Neural crest cell (in vitro differentiated cells): ENCODE results near the gene DYNLT5. TPM values are rescaled to one million over a fixed set of nuclear protein-coding genes. Genes with fewer than 3 reads are reported as not detected.
"Not testable (repeated sequence)": the region's sequence is repeated elsewhere in the genome, so short reads cannot be mapped to it uniquely, and the experiment has no call there.

Experiments used
- DNase-seq: peaks from one replicate; pipeline ENCODE4 v3.0.0; 2021; ENCODE audit warnings: low read depth, mixed read lengths, low spot score
- H3K27ac Mint-ChIP-seq: one replicate; pipeline ENCODE4 v1.8.0; 2021; ENCODE audit warnings: mild to moderate bottlenecking, mixed read lengths; ENCODE audit not compliant: unreplicated experiment
- H3K27me3 Mint-ChIP-seq: 2 replicates; pipeline ENCODE4 v1.8.0; 2021; ENCODE audit warnings: low read depth, mild to moderate bottlenecking, mixed read lengths
- H3K36me3 Mint-ChIP-seq: 2 replicates; pipeline ENCODE4 v1.8.0; 2021; ENCODE audit warnings: low read depth, mild to moderate bottlenecking, mixed read lengths
- H3K4me1 Mint-ChIP-seq: 2 replicates; pipeline ENCODE4 v1.8.0; 2021; ENCODE audit warnings: mixed read lengths
- H3K4me3 Mint-ChIP-seq: one replicate; pipeline ENCODE4 v1.8.0; 2021; ENCODE audit warnings: mild to moderate bottlenecking, mixed read lengths
- H3K9me3 Mint-ChIP-seq: 2 replicates; pipeline ENCODE4 v1.8.0; 2021; ENCODE audit warnings: mixed read lengths
- total RNA-seq: library from RNA; stranded (reverse); gene quantifications from 2 replicates; pipeline ENCODE4 v1.2.1, GENCODE V29; 2021
- TF ChIP-seq, protein P1 (sequence below): fragments of 200-600 bp; sonication (generic); conservative IDR thresholded peaks from 2 replicates; pipeline ENCODE4 v1.5.0; 2021; ENCODE audit warnings: antibody characterized with exemption, mild to moderate bottlenecking

DYNLT5 gene
- total RNA-seq, 1 donor from 2014 or later = 2.0 TPM

DNA sequence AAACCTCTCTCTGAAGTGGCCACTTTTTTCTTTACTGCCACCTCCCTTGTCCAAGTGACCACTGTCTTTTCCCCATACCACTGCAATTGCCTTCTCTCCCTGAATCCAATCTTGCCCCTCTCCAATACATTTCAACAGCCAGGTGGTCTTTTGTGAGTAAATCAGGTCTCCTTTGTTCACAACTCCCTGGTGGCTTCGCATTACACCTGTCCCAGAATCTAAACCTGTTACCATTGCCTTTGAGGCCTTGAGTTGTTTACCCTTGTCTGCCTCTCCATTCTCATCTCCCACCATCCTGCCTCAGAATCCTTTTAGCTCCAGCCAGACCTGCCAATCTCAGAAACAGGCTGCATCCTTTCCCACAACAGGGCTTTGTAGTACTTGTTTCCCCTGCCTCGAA is 21.8 kb upstream of the DYNLT5 start:
- no peaks in the 10 kb centered on the region for H3K36me3 Mint-ChIP-seq
- H3K27ac Mint-ChIP-seq = no peak overlapping the region
- no peaks in the 10 kb centered on the region for H3K4me1 Mint-ChIP-seq
- H3K9me3 Mint-ChIP-seq = no peaks in the 10 kb centered on the region
- H3K27me3 Mint-ChIP-seq = peaks cover 3% of the 10 kb centered on the region
- DNase-seq = no peak
- TF ChIP-seq, protein P1, sequence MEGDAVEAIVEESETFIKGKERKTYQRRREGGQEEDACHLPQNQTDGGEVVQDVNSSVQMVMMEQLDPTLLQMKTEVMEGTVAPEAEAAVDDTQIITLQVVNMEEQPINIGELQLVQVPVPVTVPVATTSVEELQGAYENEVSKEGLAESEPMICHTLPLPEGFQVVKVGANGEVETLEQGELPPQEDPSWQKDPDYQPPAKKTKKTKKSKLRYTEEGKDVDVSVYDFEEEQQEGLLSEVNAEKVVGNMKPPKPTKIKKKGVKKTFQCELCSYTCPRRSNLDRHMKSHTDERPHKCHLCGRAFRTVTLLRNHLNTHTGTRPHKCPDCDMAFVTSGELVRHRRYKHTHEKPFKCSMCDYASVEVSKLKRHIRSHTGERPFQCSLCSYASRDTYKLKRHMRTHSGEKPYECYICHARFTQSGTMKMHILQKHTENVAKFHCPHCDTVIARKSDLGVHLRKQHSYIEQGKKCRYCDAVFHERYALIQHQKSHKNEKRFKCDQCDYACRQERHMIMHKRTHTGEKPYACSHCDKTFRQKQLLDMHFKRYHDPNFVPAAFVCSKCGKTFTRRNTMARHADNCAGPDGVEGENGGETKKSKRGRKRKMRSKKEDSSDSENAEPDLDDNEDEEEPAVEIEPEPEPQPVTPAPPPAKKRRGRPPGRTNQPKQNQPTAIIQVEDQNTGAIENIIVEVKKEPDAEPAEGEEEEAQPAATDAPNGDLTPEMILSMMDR = no peak
- H3K4me3 Mint-ChIP-seq = no peak overlapping the region

DNA sequence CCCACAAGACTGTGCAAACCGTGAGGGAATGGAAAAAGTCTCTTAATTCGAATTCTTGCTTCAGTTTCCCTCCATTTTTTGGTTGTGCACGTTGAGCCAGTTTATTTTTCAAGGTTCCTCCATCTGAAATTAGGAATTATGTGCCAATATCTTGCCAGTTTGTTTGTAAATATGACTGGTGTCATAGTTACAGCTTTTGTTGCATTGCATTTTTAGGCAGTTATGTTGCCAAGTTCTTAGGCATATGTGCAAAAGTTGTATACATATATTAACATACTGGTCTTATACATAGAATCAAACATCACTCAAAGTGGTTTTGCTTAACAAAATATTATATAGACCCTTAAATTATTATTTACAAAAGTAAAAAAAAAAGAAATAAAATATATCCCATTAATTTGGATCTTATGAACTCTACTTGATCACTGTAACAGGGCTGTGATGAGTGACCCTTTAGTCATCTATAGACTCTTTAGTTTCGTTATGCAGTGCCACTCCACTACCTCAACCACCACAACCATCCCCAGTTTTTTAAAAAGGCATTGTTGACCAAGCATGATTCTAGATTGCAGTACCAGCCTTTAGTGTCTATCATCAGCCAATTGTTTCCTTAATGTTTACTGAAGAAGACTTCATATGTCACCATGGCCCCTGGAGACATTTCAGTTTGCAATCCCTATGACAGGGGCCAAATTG is 20.9 kb upstream of the DYNLT5 start:
- DNase-seq = no peak
- H3K27ac Mint-ChIP-seq = no peak overlapping the region
- H3K27me3 Mint-ChIP-seq = peaks cover 1% of the 10 kb centered on the region
- TF ChIP-seq, protein P1 = no peak
- no peaks in the 10 kb centered on the region for H3K9me3 Mint-ChIP-seq
- no peaks in the 10 kb centered on the region for H3K36me3 Mint-ChIP-seq
- no peaks in the 10 kb centered on the region for H3K4me1 Mint-ChIP-seq
- no peak overlapping the region for H3K4me3 Mint-ChIP-seq

GRCh38 chr1:66732407-66733166 is 19.7 kb upstream of the DYNLT5 start:
- no peaks in the 10 kb centered on the region for H3K9me3 Mint-ChIP-seq
- H3K36me3 Mint-ChIP-seq = no peaks in the 10 kb centered on the region
- TF ChIP-seq, protein P1 = no peak
- H3K27me3 Mint-ChIP-seq = no peaks in the 10 kb centered on the region
- no peak overlapping the region for H3K4me3 Mint-ChIP-seq
- DNase-seq = no peak
- no peaks in the 10 kb centered on the region for H3K4me1 Mint-ChIP-seq
- H3K27ac Mint-ChIP-seq = no peak overlapping the region

- TF ChIP-seq, protein P1 = no peak
- DNase-seq = no peak
- Mint-ChIP-seq H3K9me3 (no peaks in the 10 kb centered on the region), H3K36me3 (no peaks in the 10 kb centered on the region), H3K27me3 (no peaks in the 10 kb centered on the region), H3K4me1 (no peaks in the 10 kb centered on the region), H3K27ac (no peak overlapping the region), H3K4me3 (no peak overlapping the region)
These were observed 18.8 kb upstream of the DYNLT5 start for GRCh38 chr1:66733348-66734017.

DNA sequence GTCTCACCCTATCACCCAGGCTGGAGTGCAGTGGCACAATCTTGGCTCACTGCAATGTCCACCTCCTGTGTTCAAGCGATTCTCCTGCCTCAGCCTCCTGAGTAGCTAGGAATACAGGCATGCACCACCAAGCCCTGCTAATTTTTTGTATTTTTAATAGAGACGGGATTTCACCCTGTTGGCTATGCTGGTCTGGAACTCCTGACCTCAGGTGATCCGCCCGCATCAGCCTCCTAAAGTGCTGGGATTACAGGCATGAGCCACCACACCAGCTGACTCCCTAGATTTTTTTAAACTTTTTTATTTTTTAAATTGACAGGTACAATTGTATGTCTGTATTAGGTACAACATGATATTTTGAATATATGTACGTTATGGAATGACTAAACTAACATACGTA is 17.7 kb upstream of the DYNLT5 start:
- H3K27me3 Mint-ChIP-seq, H3K9me3 Mint-ChIP-seq, DNase-seq, H3K4me3 Mint-ChIP-seq, H3K4me1 Mint-ChIP-seq, H3K27ac Mint-ChIP-seq, H3K36me3 Mint-ChIP-seq: not testable (repeated sequence)
